Left renal cortex interstitium (tissue), 4 donors: ENCODE data around the gene VNN1. TPM values are rescaled to one million over a fixed set of nuclear protein-coding genes. Genes with fewer than 3 reads are reported as not detected.
"Not testable (repeated sequence)": the region's sequence is repeated elsewhere in the genome, so short reads cannot be mapped to it uniquely, and the experiment has no call there.

Experiments used
- DNase-seq, 4 donors: peaks; one replicate each; pipeline ENCODE4 v3.0.0-alpha.2; 2013; ENCODE audit warnings: low read depth in 4 of 4, low spot score in 2 of 4, missing footprints in 1 of 4
- polyA plus RNA-seq, 4 donors: library from polyadenylated mRNA; unstranded; fragments of 120-200 nt; gene quantifications; one replicate each; pipeline ENCODE4 v1.2.1, GENCODE V29; 2013; ENCODE audit not compliant: insufficient read length in 4 of 4

The VNN1 gene
- polyA plus RNA-seq, 4 donors: 0.08 to 0.37 (median 0.18) TPM

DNA sequence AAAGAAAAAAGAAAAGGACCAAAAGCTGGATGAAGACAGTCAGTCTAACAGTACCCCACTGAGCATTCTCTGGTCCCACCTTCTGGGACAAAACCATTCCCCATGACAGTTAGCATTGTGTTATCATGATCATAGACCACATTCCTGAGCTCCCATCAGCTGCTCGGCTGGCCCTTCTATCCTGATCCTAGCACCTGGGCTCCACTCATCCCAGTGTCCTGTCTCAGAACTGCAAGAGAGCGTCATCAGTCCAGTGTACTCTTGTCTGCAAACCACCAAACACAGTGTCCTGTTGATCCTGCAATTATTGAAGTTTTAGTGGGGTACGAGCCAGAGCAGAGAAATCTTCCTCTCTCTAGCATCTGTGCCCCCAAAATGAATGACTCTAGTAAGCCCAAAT is 38.9 kb downstream of the VNN1 start:
- DNase-seq: no peak

GRCh38 chr6:132673376-132674094 is 40.3 kb downstream of the VNN1 start:
- DNase-seq: no peak

GRCh38 chr6:132671295-132671694 is 42.6 kb downstream of the VNN1 start:
- no peak for DNase-seq

DNA sequence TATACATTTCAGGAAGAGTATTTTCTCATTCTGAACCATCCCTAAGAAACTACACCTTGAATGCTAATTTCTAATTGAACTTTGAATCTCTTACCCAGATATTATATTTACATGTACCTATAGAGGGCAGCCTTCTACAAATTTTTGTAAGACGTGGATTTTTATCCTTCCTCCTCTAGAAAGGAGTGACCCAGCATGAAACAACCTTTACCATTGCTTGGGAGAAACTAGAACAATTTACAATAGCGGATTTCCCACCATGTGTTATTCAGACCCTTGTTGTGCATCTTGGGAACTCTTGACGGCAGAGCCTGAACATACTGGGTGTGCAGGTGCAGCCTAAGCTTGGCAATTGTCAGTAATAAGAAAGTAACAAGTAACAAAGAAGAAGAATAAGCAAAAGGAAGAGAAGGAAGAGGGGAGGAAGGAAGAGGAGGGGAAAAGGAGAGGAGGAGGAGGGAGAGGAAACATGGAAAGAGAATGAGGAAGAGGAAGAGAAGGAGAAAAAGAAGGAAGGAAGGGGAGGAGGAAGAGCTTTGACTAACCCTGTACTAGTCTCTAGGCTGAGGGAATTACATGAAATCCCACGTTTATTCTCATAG is 44.1 kb downstream of the VNN1 start:
- DNase-seq: peak in 2 of 4 donors; percentile 11 to 20

DNA sequence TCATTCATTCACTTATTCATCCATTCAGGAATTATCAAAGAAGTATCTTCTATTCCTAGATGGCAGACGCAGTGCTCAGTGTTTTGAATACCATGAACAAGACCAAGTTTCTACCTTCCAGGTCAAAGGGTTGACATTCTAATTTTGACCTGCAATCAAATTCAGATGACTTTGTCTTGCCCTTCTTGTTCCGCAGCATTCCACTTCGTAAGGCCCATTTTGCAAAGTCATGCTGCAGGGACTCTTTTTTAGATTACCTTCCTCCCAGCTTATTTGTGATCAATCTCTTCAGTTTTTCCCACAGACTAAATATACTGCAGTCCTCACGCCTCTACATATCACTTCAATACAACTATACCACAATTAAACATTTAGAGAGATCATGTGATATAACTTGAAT is 47.7 kb downstream of the VNN1 start:
- DNase-seq: no peak

GRCh38 chr6:132664309-132665034 is 49.4 kb downstream of the VNN1 start:
- DNase-seq: no peak

- no peak for DNase-seq
Measured at GRCh38 chr6:132663661-132664060, 50.2 kb downstream of the VNN1 start.

DNA sequence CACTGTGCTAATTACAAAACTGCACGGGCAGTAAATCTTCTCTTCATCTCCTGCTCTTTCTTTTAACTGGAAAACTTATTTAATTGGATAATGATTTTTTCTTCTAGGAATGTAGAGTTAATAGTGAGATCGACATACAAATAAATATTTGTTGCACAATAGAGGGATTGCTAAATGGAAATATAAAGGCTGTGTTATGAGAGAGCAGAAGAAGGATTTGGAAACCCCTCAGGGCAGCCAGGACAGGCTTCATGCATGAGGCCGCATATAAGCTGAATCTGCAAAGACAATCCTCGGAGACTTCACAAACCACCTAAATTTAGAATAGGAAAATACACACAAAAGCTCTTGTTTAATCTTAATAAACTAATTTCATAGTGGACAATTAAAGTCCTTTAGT is 51.9 kb downstream of the VNN1 start:
- no peak for DNase-seq

DNA sequence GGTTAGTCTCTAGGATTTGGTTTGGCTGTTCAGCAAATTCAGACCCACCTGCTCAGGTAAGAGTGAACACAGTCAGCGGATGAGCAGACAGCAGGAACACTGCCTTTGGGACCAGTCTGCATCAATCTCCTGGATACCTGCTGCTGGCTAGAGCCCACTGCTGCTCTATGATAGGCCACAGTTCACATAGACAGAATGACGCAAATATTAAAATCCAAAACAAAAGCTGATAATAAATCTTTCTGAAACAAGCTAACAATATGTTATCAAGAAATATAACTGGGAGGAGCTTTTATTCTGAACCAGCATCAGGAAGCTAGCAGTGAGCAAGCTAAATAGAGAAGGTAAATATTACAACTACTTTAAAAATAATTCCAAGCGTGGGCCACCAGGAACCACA is 54.8 kb downstream of the VNN1 start, which contains the start of gene TAAR1:
Gene TAAR1, minus strand, starts transcription at position 101 of the 400 bp plus-strand sequence. CDS start 13,179 bp downstream, outside the sequence.
- no peak for DNase-seq

- DNase-seq: no peak
Measured at GRCh38 chr6:132651062-132651461, 62.8 kb downstream of the VNN1 start.

- DNase-seq: no peak
Measured at GRCh38 chr6:132650429-132650828, 63.4 kb downstream of the VNN1 start.

DNA sequence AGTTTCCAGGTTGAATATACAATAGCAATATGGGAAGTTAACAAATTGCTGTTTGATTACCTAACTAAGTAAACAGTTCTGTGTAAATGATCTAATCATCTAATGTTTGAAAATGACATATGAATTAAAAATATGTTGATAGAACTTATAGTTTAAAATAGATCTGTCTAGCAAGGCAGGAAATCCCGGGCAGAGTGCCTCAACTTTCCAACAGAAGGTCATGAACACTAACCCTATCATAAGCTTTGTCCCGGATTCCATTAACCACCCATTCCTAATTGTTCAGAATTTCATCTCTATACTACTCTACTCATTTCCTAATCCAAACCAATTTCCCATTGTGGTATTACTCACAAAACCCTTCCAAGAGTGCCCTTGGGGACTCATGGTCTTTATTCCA is 65.0 kb downstream of the VNN1 start:
- DNase-seq: no peak

DNA sequence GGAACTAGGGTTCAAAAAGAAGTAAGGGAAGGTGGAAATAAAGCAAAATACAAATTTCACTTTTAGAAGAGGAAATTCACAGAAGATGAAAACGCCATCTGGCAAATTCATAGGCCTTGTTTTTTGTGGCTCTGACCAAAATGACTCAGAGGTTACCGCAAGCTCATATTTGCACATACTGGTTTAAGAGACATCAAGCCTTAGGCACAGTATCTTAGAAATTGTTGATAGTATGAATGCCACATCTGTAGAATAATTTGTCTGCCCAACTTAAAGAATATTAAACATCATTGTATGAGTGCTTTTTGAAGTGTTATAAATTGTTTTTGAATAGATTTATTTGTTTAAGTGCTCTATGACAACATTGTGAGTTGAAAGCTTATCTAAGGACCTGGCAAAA is 65.5 kb downstream of the VNN1 start:
- DNase-seq: no peak

DNA sequence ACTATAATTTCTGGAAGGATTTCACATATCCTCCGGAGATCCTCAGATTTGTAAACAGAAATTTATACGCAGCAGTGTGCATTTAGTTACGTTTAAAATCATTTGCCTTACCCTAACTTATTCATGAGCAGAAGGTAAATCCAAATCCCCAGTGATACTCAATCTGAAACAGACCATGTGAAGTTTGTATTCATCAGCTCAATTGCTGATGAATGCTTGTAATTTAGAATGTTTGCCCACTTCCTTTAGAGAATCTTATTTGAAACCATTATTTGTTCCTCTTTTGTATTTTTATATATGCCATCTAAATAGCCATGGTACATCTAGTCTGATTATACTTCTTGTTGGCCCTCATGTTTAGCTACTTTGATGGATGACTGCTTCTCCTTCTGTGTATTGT is 70.3 kb downstream of the VNN1 start:
- DNase-seq: no peak

DNA sequence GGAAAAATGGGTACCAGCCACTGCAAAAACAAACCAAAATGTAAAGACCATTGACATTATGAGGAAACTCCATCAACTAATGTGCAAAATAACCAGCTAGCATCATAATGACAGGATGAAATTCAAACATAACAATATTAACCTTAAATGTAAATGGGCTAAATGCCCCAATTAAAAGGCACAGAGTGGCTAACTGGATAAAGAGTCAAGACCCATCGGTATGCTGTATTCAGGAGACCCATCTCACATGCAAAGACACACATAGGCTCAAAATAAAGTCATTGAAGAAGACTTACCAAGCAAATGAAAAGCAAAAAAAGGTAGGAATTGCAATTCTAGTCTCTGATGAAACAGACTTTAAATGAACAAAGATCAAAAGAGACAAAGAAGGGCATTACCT is 76.7 kb downstream of the VNN1 start:
- DNase-seq: not testable (repeated sequence)

DNA sequence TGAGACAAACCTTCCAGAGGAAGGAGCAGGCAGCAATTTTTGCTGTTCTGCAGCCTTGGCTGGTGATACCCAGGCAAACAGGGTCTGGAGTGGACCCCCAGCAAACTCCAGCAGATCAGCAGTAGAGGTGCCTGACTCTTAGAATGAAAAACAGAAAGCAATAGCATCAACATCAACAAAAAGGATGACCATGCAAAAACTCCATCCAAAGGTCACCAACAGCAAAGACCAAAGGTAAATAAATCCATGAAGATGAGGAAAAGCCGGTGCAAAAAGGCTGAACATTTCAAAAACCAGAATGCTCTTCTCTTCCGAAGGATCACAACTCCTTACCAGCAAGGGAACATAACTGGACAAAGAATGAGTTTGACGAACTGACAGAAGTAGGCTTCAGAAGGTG is 77.9 kb downstream of the VNN1 start:
- not testable (repeated sequence) for DNase-seq

DNA sequence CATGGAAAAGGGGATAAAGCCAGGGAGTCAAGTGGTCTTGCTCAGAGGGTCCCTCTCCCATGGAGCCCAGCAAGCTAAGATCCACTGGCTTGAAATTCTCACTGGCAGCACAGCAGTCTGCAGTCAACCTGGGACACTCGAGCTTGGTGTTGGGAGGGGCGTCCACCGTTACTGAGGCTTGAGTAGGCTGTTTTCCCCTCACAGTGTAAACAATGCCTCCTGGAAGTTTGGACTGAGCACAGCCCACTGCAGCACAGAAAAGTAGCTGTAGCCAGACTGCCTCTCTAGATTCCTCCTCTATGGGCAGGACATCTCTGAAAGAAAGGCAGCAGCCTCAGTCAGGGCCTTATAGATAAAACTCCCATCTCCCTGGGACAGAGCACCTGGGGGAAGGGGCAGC is 78.6 kb downstream of the VNN1 start:
- not testable (repeated sequence) for DNase-seq

DNA sequence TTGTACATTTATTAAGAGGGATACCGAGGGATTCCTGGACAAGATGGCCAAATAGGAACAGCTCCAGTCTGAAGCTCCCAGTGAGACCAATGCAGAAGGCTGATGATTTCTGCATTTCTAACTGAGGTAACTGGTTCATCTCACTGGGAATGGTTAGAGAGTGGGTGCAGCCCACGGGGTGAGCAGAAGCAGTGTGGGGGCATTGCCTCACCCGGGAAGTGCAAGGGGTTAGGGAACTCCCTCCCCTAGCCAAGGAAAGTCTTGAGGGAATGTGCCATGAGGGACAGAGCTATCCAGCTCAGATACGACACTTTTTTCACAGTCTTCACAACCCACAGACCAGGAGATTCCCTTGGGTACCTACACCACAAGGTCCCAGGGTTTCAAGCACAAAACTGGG is 79.1 kb downstream of the VNN1 start:
- no peak for DNase-seq

DNA sequence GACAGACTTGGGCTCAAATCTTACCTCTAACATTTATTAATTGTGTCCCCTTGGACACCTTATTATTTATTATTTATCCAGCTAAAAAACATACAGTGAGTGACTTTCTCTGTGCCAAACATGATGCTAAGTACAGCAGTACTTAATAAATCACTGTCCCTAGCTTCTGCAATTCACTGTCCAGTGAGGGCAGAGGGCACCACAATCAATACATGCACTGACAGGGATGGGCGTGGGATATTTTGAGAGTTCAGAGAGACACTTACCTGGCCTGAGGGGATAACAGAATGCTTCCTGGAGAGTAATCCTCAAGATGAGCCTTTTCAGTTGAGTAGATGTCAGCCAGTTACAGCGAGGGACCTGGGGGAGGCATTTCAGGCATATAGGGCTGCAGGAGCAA is 80.5 kb downstream of the VNN1 start:
- no peak for DNase-seq
